K562 (cell line): ENCODE measurements around the gene ANXA4. TPM values are rescaled to one million over a fixed set of nuclear protein-coding genes. Genes with fewer than 3 reads are reported as not detected.

Source experiments
- BMI1 ChIP-seq: fragments of 150-350 bp; IDR thresholded peaks from 2 replicates; pipeline ENCODE4 v1.6.1; 2014; ENCODE audit warnings: low read length
- HNRNPL ChIP-seq: fragments of 200-400 bp; formaldehyde crosslinking; IDR thresholded peaks from 2 replicates; pipeline ENCODE4 v1.6.1; 2017; ENCODE audit warnings: low read depth, mild to moderate bottlenecking, low read length
- ILK ChIP-seq: fragments of 450-650 bp; IDR thresholded peaks from 2 replicates; pipeline ENCODE4 v1.6.1; 2016; ENCODE audit warnings: missing genetic modification characterization, low read depth, mild to moderate bottlenecking, missing compliant biosample characterization, moderate library complexity, borderline replicate concordance
- JUNB ChIP-seq: fragments of 450-650 bp; formaldehyde crosslinking; conservative IDR thresholded peaks from 2 replicates; pipeline ENCODE4 v1.4.0; 2020; ENCODE audit warnings: mild to moderate bottlenecking
- JUND ChIP-seq, 2 experiments: IDR thresholded peaks; 2 replicates in 1 of 2; 3 replicates in 1 of 2; pipeline ENCODE4 v1.6.1; 2011; ENCODE audit warnings: borderline replicate concordance in 2 of 2, low read depth in 2 of 2, low read length in 2 of 2, improper control_type of control experiment in 1 of 2, missing biosample characterization in 1 of 2, missing genetic modification characterization in 1 of 2, missing genetic modification reagents in 1 of 2
- KDM1A ChIP-seq, 2 experiments: fragments of 450-650 bp; IDR thresholded peaks; 2 replicates each; pipeline ENCODE4 v1.6.1; 2016; ENCODE audit warnings: mild to moderate bottlenecking in 2 of 2
- MEF2A ChIP-seq: IDR thresholded peaks from 2 replicates; pipeline ENCODE4 v1.6.1; 2011; ENCODE audit warnings: low read depth, mild to moderate bottlenecking, low read length, moderate library complexity; ENCODE audit not compliant: control insufficient read depth
- RB1 ChIP-seq: fragments of 450-650 bp; IDR thresholded peaks from 2 replicates; pipeline ENCODE4 v1.6.1; 2017; ENCODE audit warnings: low read depth, mild to moderate bottlenecking
- RERE ChIP-seq: sonication (generic); formaldehyde crosslinking; IDR thresholded peaks from 2 replicates; pipeline ENCODE4 v1.8.0; 2023; ENCODE audit warnings: missing genetic modification reagents, mild to moderate bottlenecking, borderline replicate concordance
- ZBTB7A ChIP-seq: IDR thresholded peaks from 2 replicates; pipeline ENCODE4 v1.6.1; 2011; ENCODE audit warnings: low read depth, mild to moderate bottlenecking, low read length, moderate library complexity, borderline replicate concordance; ENCODE audit not compliant: control insufficient read depth
- ZNF609 ChIP-seq: sonication (generic); formaldehyde crosslinking; IDR thresholded peaks from 2 replicates; pipeline ENCODE4 v1.8.1; 2023; ENCODE audit warnings: missing genetic modification reagents, mild to moderate bottlenecking, borderline replicate concordance
- polyA plus RNA-seq, 8 experiments: library from polyadenylated mRNA; depleted of rRNA in 4 of 8; stranded (reverse) in 5 of 8; unstranded in 3 of 8; fragments of >200 nt; fragmentation: Nextera tagmentation in 2 of 8; fragmentation: Illumina TruSeq in 1 of 8; extraction: Ambion mirVana in 2 of 8; extraction: Trizol in 1 of 8; gene quantifications; 2 replicates each; pipeline versions ENCODE4 v1.2.1 to v1.2.3, GENCODE V29; 2011 to 2014; ENCODE audit warnings: inconsistent platforms in 1 of 8, missing spikeins in 1 of 8
- total RNA-seq, 7 experiments: library from RNA; depleted of rRNA in 6 of 7; stranded (reverse); fragments of >200 nt in 6 of 7; fragmentation: Illumina TruSeq in 2 of 7; extraction: Trizol in 2 of 7; gene quantifications; 2 replicates each; pipeline versions ENCODE4 v1.2.1 to v1.2.3, GENCODE V29; 2011 to 2021; ENCODE audit warnings: low replicate concordance in 1 of 7

ANXA4 gene
- total and polyA plus RNA-seq, 9 of the 15 experiments (the other 6 are each of a cell fraction or from before 2014, with no cell fraction given) = 3.4 to 13.6 (median 11.6) TPM

DNA sequence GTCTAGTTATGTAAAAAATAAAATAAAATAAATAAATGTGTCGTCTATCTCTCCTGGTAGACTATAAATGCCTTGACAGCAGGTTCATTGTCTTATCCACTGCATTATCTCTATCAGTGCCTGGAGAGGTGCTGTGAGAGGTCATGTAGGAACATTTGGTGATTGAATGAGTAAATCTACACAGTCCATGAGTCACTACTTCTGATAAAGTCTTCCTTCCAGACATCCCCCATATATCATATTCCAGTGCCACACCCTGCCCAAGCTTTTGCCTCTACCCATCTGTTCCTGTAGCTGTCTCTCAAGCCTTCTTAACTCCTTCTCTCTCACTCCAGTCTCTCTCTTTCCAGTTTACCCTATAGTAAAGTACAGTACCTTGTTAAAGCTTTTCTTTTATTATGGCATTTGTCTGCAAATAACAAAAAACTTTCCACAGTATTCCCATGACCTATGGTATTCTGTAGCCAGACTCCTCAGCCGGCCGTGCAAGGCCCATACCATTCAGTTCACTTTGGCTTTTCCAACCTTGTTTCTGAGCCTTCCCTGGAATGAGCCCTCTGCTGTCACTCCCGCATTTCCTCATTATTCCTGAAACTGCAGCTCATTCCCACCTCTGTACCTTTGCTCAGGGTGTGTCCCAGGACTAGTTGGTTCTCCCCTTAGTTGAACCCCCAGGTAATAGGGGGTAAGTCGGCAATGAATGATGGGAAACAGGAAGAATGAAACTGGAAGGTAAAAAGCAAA lies 37.5 kb downstream of the ANXA4 start (continued):
- TF ChIP-seq RERE (no peak), MEF2A (no peak), ILK (tag) (no peak), JUNB (peak; percentile 45; the same call in 1 of the 2 replicates), RB1 (no peak), HNRNPL (no peak), ZNF609 (CRISPR knock-in tag) (no peak), BMI1 (no peak), JUND (IDR thresholded peaks at IDR 0.05; ENCODE audit: borderline replicate concordance, low read depth, low read length) (peak; percentile 89), JUND (tag; IDR thresholded peaks at IDR 0.05; ENCODE audit: borderline replicate concordance, low read depth, low read length) (peak; percentile 91; the same call in 2 of the 3 replicates), ZBTB7A (no peak), KDM1A (IDR thresholded peaks at IDR 0.05) (peak; percentile 94 to 95)
